ENCODE results near the gene ENGASE. TPM values are rescaled to one million over a fixed set of nuclear protein-coding genes. Genes with fewer than 3 reads are reported as not detected.

Gene ENGASE
- total RNA-seq, 2 experiments from 2014 or later, result 38.2 to 41.1 TPM

DNA sequence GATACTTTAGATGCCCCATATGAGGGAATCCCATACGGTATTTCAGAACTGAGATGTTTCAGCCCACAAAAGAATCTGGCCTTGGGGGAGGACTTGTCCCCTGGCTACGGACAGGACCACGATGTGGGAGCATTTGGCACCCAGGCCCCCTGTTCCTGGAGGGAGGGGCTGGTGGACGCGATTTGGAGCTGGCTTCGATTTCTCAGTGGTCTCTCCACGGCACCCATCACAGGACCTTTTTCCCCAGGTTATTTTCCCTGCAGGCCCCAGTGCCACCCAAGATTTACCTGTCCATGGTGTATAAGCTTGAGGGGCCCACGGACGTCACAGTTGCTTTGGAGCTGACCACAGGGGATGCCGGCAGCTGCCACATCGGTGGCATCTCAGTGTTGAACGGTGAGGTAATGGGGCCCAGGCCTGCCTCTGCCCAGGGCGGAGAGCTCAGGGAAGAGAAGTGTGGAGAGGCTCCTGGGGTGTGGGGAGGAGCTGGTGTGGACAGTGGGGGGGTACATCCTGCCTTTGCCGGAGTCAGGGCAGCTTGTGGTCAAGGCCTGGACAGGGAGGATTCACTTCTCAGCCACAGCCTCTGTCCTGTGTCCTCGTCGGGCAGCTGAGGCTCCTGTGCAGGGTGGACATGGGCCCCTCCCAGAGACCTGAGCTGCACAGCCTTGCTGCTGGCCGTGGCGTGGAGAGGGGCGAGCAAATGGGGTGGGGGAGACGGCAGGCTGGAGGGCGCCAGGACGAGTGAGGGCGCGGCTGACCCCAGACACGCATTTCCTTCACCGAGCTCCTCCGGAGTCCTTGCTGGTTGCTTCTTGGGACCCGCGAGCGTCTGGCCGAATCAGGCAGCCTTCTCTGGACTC, 9.9 kb downstream of the ENGASE start:
- ChIA-PET CTCF (interaction anchor here (1.3 to 8.2 kb wide), 3 partner anchors 17 to 308 kb away, joined by 5 to 70 read pairs (median 5); no protein-coding TSS in a partner anchor), POLR2A (no interaction called here)
- no peak for DNase-seq

DNA sequence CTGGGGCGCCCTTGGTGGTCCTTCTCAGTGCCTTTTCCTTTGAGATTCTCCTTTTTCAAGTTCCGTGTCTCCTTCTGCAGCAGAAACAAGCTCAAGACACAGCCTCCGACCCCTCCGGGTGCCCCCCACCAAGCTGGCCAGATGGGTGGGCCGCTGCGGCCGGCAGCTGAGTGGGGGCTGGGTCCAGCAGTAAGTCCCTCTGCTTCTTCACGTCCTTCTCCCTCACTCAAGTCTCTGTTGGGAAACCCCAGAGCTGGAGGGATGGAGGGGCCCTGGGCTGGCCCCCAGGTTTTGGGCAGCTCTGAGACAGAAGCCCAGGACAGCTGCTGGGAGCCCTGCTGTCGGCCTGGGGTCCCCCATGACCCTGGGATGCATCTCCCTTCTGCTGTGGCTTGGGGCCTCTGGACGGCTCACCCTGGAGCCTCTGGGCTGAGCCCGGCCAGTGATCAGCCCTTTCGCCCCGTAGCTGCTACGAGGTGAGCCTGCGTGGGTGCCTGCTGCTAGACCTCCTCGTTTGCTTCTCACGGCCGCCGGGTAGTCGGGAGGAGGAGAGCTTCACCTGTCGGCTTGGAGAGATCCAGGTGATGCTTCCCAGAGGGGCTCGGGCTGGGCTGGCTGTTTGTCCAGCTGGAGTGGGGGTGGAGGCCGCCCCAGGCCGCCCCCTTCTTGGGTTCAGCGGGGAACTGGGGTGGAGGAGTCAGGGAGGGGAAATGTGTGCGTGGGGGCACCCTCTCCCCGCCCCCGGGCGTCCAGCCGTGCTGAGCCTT, 10.7 kb downstream of the ENGASE start:
- ATAC-seq (no peak), DNase-seq (no peak)
- no peak overlapping the region for H3K4me3 Mint-ChIP-seq
- no peaks in the 10 kb centered on the region for H3K27me3 Mint-ChIP-seq (ENCODE audit: low read depth)
- CTCF ChIA-PET, result interaction anchor here (1.3 to 8.2 kb wide), 3 partner anchors 18 to 307 kb away, joined by 5 to 70 read pairs (median 5); no protein-coding TSS in a partner anchor
- H3K36me3 Mint-ChIP-seq (ENCODE audit: low read depth), result peaks cover 5% of the 10 kb centered on the region
- POLR2A ChIA-PET, result no interaction called here
- H3K9me3 Mint-ChIP-seq (ENCODE audit: insufficient read depth), result no peaks in the 10 kb centered on the region
- no peaks in the 10 kb centered on the region for H3K4me1 Mint-ChIP-seq (ENCODE audit: low read depth)
- no peak overlapping the region for H3K27ac Mint-ChIP-seq

More for the DNA sequence above, 9.9 kb downstream of the ENGASE start:
- no peak for ATAC-seq
- Mint-ChIP-seq H3K4me1 (ENCODE audit: low read depth) (no peaks in the 10 kb centered on the region), H3K9me3 (ENCODE audit: insufficient read depth) (no peaks in the 10 kb centered on the region), H3K4me3 (no peak overlapping the region), H3K36me3 (ENCODE audit: low read depth) (peaks cover 11% of the 10 kb centered on the region), H3K27ac (no peak overlapping the region), H3K27me3 (ENCODE audit: low read depth) (no peaks in the 10 kb centered on the region)

DNA sequence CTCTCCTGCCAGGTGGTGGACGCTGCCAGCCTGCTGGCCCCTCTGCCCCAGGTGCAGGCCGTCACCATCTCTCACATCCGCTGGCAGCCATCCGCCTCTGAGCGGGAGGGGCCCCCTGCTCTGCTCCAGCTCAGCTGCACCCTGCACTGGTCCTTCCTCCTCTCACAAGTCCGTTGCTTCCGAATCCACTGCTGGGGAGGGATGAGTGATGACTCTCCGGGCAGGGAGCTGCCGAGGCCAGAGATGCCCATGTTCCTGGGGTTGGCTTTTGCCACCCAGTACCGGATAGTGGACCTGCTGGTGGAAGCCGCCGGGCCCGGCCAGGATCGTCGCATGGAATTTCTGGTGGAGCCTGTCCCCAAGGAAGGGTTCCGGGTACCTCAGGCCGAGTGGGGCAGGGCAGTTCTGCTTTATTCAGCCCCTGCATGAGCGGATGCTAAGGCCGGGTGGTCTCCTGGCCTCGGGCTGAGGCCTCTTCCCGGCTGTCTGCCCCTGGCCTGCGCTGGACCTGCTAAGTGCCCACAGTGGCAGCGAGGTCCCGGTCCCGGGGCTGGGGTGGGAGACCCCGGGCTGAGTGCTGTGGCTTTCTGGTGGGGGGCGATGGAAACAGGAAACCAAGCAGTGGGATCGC, 11.4 kb downstream of the ENGASE start:
- Mint-ChIP-seq H3K27ac (no peak overlapping the region), H3K9me3 (ENCODE audit: insufficient read depth) (no peaks in the 10 kb centered on the region), H3K36me3 (ENCODE audit: low read depth) (no peaks in the 10 kb centered on the region), H3K4me1 (ENCODE audit: low read depth) (no peaks in the 10 kb centered on the region), H3K27me3 (ENCODE audit: low read depth) (no peaks in the 10 kb centered on the region), H3K4me3 (no peak overlapping the region)
- ATAC-seq (no peak), DNase-seq (no peak)
- POLR2A ChIA-PET, result no interaction called here
- CTCF ChIA-PET, result interaction anchor here (8.2 kb wide), 1 partner anchor 306 kb away, joined by 70 read pairs; no protein-coding TSS in a partner anchor

DNA sequence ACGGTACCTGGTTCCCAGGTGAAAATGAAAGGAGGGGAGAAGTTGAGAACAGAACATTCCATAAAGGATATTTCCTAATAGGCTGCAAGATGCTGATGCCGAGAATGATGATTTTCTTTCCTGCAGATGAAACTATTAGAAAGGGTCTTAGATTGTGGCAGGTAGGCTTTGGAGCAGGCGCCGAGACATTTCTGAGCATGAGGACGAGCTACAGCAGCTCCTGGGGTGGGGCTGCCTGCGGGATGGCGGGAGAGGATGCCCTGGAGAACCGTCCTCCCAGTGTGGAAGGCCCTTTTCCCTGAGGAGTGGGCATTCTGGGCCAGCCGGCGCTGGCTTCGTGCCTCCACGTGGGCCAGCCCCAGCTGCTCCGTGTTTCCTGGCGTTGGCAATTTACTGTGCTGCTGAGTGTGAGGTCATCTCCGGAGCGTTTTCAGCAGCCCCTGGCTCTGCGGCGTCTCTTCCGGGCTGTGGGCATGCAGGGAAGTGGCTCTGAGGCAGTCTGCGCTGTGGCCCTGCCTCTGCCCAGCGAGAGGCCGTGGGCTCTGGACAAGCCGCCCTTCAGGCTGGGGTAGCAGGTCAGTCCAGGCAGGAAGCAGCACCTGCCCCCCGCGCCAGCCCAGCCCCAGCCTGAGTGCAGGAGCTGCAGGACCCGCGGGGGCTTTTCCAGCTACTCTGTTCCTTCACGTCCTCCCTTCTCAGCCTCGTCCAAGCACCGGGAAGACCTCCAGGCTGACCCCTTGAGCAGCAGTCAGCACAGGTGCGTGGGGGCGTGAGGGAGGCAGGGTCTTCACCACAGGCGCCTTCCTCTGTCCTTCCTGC, 12.2 kb downstream of the ENGASE start:
- H3K27ac Mint-ChIP-seq, result no peak overlapping the region
- H3K9me3 Mint-ChIP-seq (ENCODE audit: insufficient read depth), result no peaks in the 10 kb centered on the region
- no peaks in the 10 kb centered on the region for H3K36me3 Mint-ChIP-seq (ENCODE audit: low read depth)
- ATAC-seq, result no peak
- CTCF ChIA-PET, result interaction anchor here (0.9 to 8.2 kb wide), 10 partner anchors 8 to 316 kb away, joined by 3 to 70 read pairs (median 4); partner anchors contain the start of gene ENGASE
- H3K4me3 Mint-ChIP-seq, result no peak overlapping the region
- no peak for DNase-seq
- H3K27me3 Mint-ChIP-seq (ENCODE audit: low read depth), result no peaks in the 10 kb centered on the region
- H3K4me1 Mint-ChIP-seq (ENCODE audit: low read depth), result no peaks in the 10 kb centered on the region
- POLR2A ChIA-PET, result no interaction called here

DNA sequence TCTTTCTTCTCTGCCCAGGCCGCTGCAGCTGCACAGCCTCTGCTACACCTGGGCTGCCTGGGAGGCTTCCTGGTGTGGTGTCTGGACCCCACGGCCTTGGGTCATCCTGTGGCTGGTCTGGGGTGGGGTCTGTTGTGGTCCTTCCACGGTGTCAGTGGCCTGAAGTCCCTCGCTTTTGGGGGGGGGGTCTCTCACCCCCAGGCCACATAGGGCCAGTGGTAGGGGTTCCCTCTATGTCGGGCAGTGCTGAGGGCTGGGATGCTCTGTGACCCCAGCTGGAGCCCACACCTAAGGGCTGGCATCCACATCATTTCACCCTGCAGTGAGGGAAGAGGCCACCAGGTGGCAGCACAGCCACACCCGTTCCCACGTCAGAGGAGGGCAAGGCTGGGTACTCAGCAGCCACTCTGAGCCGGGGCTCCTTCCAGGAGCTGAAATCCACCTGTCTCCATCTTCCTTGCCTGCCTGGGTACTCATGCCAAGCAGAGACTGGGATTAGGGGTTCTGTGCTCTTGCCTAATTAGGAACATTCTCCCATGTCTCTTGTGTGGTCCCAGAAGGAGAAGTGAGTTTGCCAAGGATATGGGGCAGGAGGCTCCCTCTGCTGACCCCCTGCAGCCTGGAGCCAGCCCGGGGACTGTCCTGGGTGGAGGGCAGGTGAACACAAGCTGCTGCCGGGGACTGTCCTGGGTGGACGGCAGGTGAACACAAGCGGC, 13.0 kb downstream of the ENGASE start:
- Mint-ChIP-seq H3K36me3 (ENCODE audit: low read depth) (no peaks in the 10 kb centered on the region), H3K27me3 (ENCODE audit: low read depth) (no peaks in the 10 kb centered on the region), H3K27ac (no peak overlapping the region), H3K9me3 (ENCODE audit: insufficient read depth) (no peaks in the 10 kb centered on the region), H3K4me1 (ENCODE audit: low read depth) (peaks cover 4% of the 10 kb centered on the region), H3K4me3 (no peak overlapping the region)
- POLR2A ChIA-PET, result no interaction called here
- CTCF ChIA-PET, result interaction anchor here (0.6 to 8.2 kb wide), 14 partner anchors 9 to 316 kb away, joined by 3 to 70 read pairs (median 4); partner anchors contain the start of gene ENGASE
- DNase-seq, result peak; percentile 79
- peak; percentile 77 for ATAC-seq

DNA sequence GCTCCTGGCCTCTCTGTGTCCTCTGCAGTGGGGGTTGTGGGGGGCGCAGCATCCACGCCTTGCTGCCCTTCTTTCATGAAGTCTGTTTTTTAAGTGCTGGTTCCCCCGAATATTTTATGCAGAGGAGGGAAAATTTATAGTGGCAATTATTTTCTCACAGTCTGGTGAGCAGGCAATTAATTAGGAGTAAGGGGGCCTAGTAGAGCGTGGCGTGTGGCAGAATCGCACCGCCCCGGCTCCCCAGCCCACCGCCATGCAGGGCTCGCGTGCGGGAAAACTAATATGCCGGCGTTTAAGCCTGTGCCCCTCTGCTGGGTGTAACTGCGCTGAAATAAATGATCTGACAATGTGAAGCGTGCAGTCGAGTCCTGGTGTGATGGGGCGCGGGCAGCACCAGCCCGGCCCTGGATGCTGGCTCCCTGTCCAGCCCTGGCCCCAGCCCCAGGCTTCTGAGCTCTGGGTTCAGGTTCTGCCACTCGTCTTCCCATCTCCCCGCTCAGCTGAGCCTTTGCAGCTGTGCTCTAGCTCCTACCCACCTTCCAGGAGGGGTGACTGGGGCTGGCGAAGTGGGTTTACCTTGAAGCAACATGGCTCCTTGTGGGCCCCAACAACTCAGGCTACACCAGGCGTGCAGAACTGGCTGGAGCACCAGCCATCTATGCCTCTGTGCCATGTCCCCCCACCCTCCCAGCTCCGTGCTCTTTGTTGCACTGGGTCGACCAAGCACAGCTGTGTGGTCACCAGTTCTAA, 13.8 kb downstream of the ENGASE start:
- Mint-ChIP-seq H3K9me3 (ENCODE audit: insufficient read depth) (no peaks in the 10 kb centered on the region), H3K27ac (no peak overlapping the region), H3K4me3 (no peak overlapping the region), H3K36me3 (ENCODE audit: low read depth) (no peaks in the 10 kb centered on the region), H3K4me1 (ENCODE audit: low read depth) (peaks cover 9% of the 10 kb centered on the region), H3K27me3 (ENCODE audit: low read depth) (no peaks in the 10 kb centered on the region)
- ChIA-PET POLR2A (no interaction called here), CTCF (interaction anchor here (0.6 to 8.2 kb wide), 12 partner anchors 10 to 315 kb away, joined by 3 to 70 read pairs (median 4); partner anchors contain the start of gene ENGASE)
- no peak for DNase-seq
- ATAC-seq, result no peak

DNA sequence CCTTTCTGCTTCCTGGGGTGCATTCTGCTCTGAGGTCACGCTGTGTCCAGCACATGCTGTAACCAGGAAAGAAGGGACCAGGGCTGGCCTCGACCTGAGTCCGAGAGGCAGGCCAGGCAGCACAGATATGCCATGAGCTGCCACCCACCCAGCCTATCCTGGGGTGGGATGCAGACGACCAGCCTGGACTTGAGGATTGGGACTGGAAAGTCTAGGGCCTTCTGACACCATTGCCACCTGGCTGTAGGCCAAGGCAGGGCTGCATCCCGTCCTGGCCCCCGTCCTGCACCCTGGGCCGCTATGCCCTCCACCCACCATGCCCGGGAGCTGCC, 14.3 kb downstream of the ENGASE start:
- Mint-ChIP-seq H3K27me3 (ENCODE audit: low read depth) (no peaks in the 10 kb centered on the region), H3K4me1 (ENCODE audit: low read depth) (peaks cover 11% of the 10 kb centered on the region), H3K36me3 (ENCODE audit: low read depth) (no peaks in the 10 kb centered on the region), H3K27ac (no peak overlapping the region), H3K9me3 (ENCODE audit: insufficient read depth) (no peaks in the 10 kb centered on the region), H3K4me3 (no peak overlapping the region)
- DNase-seq, result no peak
- ATAC-seq, result no peak
- ChIA-PET POLR2A (no interaction called here), CTCF (interaction anchor here (1.6 to 8.2 kb wide), 5 partner anchors 11 to 312 kb away, joined by 4 to 70 read pairs (median 9); partner anchors contain the start of gene ENGASE)

DNA sequence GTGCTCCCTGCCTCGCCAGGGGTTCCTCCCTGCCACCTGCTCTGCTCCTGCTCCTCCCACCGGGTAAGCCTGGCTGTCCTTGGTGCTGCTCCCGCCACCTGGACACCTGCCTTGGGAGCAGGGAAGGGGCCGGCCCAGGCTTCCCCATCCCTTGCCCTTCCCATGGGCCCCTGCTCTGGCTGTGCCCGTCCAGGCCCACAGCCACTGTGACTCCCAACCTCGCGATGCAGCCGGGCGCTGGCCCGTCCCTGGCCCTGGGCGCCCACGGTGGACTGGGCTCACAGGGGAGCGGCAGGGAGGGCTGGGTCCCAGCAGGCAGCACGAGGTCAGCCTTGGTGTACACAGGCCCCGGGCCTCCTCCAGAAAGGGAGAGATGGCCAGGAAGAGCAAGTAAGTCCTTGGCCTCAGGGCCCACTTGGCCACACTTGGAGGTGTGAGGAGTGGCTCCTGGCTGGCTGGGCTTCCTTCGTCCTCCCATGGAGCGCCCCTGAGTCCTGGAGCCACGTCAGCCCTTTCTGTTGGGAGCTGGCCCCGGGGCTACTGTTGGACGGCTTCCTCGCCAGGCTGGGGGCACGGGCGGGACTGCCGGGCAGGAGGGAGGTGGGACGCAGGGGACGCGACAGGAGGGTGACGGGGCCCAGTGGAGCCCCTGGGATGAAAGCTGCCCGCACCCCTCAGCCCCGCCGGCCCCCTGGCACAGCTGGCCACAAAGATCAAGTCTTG, 15.3 kb downstream of the ENGASE start:
- no peaks in the 10 kb centered on the region for H3K9me3 Mint-ChIP-seq (ENCODE audit: insufficient read depth)
- no peaks in the 10 kb centered on the region for H3K27me3 Mint-ChIP-seq (ENCODE audit: low read depth)
- H3K4me3 Mint-ChIP-seq, result no peak overlapping the region
- CTCF ChIA-PET, result interaction anchor here (8.2 kb wide), 1 partner anchor 302 kb away, joined by 70 read pairs; no protein-coding TSS in a partner anchor
- no peak overlapping the region for H3K27ac Mint-ChIP-seq
- no peaks in the 10 kb centered on the region for H3K36me3 Mint-ChIP-seq (ENCODE audit: low read depth)
- POLR2A ChIA-PET, result no interaction called here
- ATAC-seq, result no peak
- peaks cover 11% of the 10 kb centered on the region for H3K4me1 Mint-ChIP-seq (ENCODE audit: low read depth)
- no peak for DNase-seq

DNA sequence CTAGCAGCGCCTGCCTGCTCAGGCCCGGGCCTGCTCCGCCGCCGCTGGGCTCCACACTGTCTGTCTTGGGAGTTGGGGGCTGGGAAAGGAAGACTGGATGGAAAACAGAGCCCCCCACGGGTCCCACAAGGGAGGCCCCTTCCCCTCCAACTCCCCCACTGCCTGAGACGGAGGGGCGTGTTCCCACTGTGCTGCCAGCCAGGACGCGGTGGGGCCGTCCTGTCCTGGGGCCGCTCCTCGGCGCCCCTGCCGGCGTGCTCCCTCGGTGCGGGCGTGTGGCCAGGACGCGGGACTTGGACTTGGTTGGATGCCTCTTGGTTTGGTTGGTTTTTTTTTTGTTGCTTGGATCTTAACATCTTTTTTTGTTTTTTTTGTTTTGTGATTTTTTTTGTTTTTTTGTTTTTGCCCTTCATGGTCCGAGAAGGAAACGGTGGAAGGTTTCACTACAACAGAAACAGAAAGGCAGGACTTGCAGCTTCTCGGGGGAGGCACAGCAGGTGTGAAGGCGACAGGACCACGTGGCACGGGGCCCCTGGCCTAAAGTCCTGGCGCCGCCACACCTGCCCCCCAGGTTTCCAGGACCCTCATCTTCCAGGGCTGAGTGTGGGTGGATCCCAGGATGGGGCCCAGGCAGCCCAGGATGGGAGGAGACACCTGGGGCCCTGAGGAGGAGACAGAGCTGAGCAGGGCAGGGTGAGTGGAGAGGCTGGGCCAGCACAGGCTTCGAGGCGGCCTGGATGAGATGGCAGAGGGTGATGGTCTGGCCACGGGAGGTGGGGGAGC, 16.0 kb downstream of the ENGASE start:
- Mint-ChIP-seq H3K4me1 (ENCODE audit: low read depth) (peaks cover 11% of the 10 kb centered on the region), H3K27me3 (ENCODE audit: low read depth) (no peaks in the 10 kb centered on the region), H3K4me3 (no peak overlapping the region), H3K27ac (no peak overlapping the region), H3K9me3 (ENCODE audit: insufficient read depth) (no peaks in the 10 kb centered on the region), H3K36me3 (ENCODE audit: low read depth) (no peaks in the 10 kb centered on the region)
- DNase-seq, result no peak
- no peak for ATAC-seq
- CTCF ChIA-PET, result interaction anchor here (8.2 kb wide), 1 partner anchor 301 kb away, joined by 70 read pairs; no protein-coding TSS in a partner anchor
- POLR2A ChIA-PET, result no interaction called here

All from activated CD8-positive, alpha-beta T cell treated with anti-CD3 and anti-CD28 coated beads, Interleukin-2, amount 10 ng/mL, durations not matched to agents 7 days and 5 days (primary cell).